GM18507 (cell line): ENCODE data around the gene KRTAP26-1.

Experiments used
- DNase-seq: peaks from one replicate; pipeline ENCODE4 v3.0.0; 2011; ENCODE audit warnings: low read depth; ENCODE audit not compliant: insufficient read length; ENCODE audit errors: extremely low spot score
- FAIRE-seq: peaks from 2 replicates; lab custom pipeline; 2011; peaks lifted over from hg19 to GRCh38; lab: Jason Lieb, UNC

The KRTAP26-1 gene

GRCh38 chr21:30320215-30320614, at the start of gene KRTAP26-1:
Gene KRTAP26-1 (minus strand): TSS chr21:30320315. CDS start chr21:30320035, 280 bp downstream.
- DNase-seq (no peak), FAIRE-seq (no peak)

GRCh38 chr21:30355906-30356305, 35.8 kb upstream of the KRTAP26-1 start:
- FAIRE-seq (no peak), DNase-seq (no peak)

- DNase-seq (no peak), FAIRE-seq (no peak)
These were observed 34.3 kb upstream of the KRTAP26-1 start for GRCh38 chr21:30354308-30355005.

- DNase-seq (no peak), FAIRE-seq (no peak)
These were observed 31.4 kb upstream of the KRTAP26-1 start for GRCh38 chr21:30351534-30351933.

GRCh38 chr21:30349572-30349971, 29.5 kb upstream of the KRTAP26-1 start:
- FAIRE-seq: no peak
- DNase-seq: no peak

GRCh38 chr21:30348506-30348905, 28.4 kb upstream of the KRTAP26-1 start, which contains the start of gene KRTAP23-1:
Gene KRTAP23-1 (minus strand): TSS chr21:30348606. CDS start chr21:30348606, 0 bp downstream.
- no peak for FAIRE-seq
- no peak for DNase-seq

GRCh38 chr21:30345014-30345413, 24.9 kb upstream of the KRTAP26-1 start:
- DNase-seq: no peak
- no peak for FAIRE-seq

GRCh38 chr21:30340714-30341573, 20.8 kb upstream of the KRTAP26-1 start:
- FAIRE-seq (no peak), DNase-seq (no peak)

GRCh38 chr21:30338717-30339116, 18.6 kb upstream of the KRTAP26-1 start:
- DNase-seq (no peak), FAIRE-seq (no peak)

- DNase-seq: no peak
- FAIRE-seq: no peak
These were observed 17.7 kb upstream of the KRTAP26-1 start for GRCh38 chr21:30337772-30338171.

- FAIRE-seq: no peak
- no peak for DNase-seq
These were observed 17.2 kb upstream of the KRTAP26-1 start, which contains the start of gene KRTAP27-1 for GRCh38 chr21:30337276-30337744. Gene KRTAP27-1 (minus strand): TSS chr21:30337694. CDS start chr21:30337668, 26 bp downstream.

GRCh38 chr21:30336596-30336995, 16.5 kb upstream of the KRTAP26-1 start:
- DNase-seq: no peak
- FAIRE-seq: no peak

- no peak for DNase-seq
- FAIRE-seq: no peak
These were observed 13.6 kb upstream of the KRTAP26-1 start for GRCh38 chr21:30333736-30334135.

- FAIRE-seq (no peak), DNase-seq (no peak)
These were observed 12.6 kb upstream of the KRTAP26-1 start for GRCh38 chr21:30332681-30333080.

GRCh38 chr21:30329203-30329875, 9.2 kb upstream of the KRTAP26-1 start:
- FAIRE-seq: no peak
- DNase-seq: no peak

GRCh38 chr21:30326390-30326789, 6.3 kb upstream of the KRTAP26-1 start:
- FAIRE-seq: no peak
- DNase-seq: no peak

GRCh38 chr21:30315701-30316100, 4.4 kb downstream of the KRTAP26-1 start:
- FAIRE-seq: no peak
- DNase-seq: no peak

- no peak for DNase-seq
- FAIRE-seq: no peak
These were observed 13.2 kb downstream of the KRTAP26-1 start for GRCh38 chr21:30306884-30307283.

- DNase-seq: no peak
- no peak for FAIRE-seq
These were observed 15.0 kb downstream of the KRTAP26-1 start for GRCh38 chr21:30305136-30305535.

GRCh38 chr21:30289215-30289614, 30.9 kb downstream of the KRTAP26-1 start, which contains the start of gene KRTAP25-1:
Gene KRTAP25-1 (minus strand): TSS chr21:30289514. CDS start chr21:30289490, 24 bp downstream.
- DNase-seq (no peak), FAIRE-seq (no peak)
